OCI-M2 (cell line): ENCODE data around the gene SEC14L6.
"Not testable (repeated sequence)": the region's sequence is repeated elsewhere in the genome, so short reads cannot be mapped to it uniquely, and the experiment has no call there.

Experiments
- DNase-seq: peaks from one replicate; lab custom pipeline; 2025; ENCODE audit not compliant: unreplicated experiment; lab: John Stamatoyannopoulos, UW

Gene SEC14L6

DNA sequence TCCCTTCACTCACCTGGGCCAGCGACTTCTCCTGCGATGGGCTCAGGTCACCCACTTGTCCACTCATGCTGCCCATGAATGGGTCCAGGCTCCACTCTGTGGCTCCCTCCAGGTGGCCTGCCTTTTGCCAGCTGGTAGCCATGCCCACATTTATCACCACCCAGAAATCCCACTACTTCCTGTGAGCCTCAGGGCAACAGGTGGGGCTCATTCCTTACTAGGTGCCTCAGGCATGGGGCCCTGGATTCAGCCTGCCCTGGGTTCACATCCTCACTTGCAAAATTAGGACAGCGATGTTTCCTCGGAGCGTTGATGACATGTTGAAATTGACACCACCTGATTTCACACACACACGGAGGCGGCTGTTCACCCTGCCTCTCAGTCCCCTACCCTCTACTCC is at the start of gene SEC14L6:
Gene SEC14L6, minus strand, starts transcription at position 126 of the 400 bp plus-strand sequence. Its CDS starts 59 bp downstream, at position 67.
- DNase-seq: no peak

DNA sequence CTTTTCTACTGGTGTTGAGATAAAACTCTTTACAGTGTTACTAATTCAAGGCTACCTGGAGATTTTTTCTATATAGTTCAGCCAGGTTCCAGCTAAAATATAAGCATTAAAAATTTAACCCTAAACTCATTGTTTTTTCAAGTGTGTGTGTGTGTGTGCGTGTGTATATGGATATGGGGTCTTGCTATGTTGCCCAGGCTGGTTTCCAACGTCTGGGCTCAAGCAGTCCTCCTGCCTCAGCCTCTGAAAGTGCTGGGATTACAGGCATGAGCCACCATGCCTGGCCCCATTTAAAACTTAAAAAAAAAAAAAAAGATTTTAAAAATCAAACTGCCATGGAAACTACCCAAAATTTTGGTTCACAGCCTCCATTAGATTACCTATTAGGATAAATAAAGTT is 49.7 kb upstream of the SEC14L6 start:
- no peak for DNase-seq

DNA sequence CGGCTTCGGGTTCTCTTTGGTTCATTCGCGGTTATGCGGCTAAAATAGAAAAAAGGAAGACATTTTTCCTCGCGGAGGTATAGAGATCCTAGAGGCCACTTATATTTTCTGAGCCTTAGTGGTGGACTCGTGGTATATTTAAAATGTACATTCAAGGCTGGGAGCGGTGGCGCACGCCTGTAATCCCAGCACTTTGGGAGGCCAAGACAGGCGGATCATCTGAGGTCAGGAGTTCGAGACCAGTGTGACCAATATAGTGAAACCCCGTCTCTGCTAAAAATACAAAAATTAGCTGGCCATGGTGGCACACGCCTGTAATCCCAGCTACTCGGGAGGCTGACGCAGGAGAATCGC is 45.8 kb upstream of the SEC14L6 start:
- DNase-seq: not testable (repeated sequence)

DNA sequence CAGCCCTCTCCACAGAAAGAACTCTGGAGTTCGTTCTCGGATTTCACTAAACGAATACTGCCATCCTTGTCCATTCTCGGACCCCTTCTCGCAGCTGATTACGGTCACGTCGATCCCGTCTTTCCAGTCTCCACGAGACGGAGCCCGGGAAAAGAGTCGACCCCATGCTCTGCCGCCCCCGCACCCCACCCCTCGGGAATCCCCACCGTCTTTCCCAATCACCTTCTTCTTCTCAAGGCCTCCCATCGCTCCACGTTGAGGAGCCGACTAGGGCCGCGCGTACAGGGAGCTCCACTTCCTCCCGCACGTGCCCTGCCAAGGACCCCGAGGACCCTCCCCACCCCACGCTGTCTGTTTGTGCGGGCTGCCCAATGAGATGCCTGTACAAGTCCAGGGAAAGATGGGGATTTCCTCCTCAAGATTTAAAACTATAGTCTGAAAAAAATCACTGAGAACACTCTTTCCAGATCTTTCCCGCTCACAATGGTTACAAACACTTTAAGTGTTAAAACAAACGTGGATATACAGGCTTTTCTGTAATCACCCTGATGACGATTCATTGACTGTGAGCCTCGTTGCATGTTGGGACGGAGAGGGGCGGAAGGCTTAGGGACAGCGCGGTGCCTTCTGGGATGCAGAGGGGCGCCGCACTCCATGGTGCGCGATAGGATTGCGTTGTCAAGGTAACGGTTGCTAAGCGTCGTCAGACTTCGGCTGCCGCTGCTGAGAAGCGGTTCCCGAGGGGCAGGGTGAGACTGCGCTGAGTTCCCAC is 45.2 kb upstream of the SEC14L6 start, which contains the start of gene PES1:
Gene PES1, minus strand, starts transcription at position 323 of the 772 bp plus-strand sequence. Its CDS starts 77 bp downstream, at position 246.
- DNase-seq: peak; percentile 90

DNA sequence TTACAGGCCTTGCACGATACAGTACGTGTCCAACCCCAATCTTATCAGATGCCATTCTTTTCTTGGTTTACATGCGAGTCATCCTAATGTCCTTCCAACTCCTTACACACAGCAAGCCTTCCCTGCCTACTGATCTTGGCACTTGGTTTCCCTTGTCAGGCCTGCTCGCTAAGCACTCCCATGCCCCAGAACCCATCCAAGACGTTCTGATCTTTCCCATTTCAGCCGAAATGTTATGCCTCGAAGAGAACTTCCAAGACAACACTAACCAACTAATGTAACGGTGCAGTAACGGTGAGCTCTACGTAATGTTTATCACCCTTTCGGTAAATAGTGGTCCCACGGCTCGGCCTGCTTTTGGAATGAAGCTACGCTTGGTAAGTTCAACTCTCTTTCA is 44.6 kb upstream of the SEC14L6 start:
- no peak for DNase-seq

DNA sequence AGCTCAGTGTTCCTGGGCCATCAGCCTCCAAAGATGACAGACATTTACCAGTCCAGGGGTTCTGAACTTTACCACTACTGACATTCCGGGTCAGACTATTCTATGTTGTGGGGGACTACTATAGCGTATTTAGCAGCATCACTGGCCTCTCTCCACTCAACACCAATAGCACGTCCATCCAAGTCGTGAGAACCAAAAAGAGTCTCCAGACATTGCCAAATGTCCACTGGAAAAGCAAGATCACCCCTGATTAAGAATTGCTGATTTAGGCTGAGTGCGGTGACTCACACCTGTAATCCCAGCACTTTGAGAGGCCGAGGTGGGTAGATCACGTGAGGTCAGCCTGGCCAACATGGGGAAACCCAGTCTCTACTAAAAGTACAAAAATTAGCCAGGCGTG is 39.9 kb upstream of the SEC14L6 start:
- DNase-seq: no peak

DNA sequence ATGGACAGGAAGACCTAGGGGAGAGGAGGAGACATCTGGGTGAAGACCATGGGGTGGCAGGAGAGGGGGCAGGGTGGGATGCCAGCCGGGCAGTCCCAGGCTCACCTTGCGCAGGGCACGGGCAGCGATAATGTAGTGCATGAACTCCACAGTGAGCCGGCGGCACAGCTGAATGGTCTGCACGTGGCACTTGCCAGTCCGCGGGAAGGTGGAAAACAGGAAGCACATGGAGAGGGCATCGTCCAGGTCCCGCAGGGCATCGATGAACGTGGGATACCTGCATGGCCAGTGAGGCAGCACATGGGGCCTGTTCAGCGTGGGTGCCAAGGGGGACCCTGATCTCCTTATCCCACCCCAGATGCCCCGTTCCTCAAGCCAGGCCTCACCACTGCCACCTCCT is 37.9 kb upstream of the SEC14L6 start:
- DNase-seq: no peak

DNA sequence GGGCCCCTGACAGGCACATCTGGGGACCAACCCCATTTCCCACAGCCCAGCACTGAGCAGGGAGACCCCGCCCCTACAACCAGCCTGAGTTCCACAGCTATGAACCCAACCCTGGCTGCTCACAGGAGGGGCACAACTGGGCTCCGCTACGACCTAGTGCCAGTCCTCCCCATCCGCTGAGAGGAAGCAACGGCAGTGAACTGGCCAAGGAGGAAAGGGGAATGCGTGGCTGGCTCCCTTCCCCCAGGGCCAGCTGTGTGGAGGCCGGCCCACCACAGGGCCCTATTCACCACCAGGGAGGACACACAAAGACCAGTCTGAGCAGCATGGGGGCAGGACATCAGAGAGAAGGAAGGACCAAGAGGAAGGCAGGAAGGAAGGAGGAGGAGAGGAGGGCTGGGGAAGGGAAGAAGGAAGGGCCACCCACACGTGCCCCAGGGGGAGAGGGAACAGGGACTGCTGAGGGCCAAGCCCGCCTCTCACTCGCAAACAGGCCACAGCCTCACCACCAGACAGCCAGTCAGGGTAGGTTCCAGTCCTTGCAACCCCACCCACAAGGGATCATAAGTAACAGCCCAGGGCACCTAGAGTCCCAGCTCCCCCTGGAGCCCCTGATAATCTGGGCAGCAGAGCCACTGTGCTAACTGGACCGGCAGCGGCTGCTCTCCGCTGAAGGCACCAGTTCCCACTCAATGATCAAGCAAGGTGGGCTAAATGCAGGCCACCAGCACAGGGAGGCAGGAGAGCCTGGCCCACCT is 36.4 kb upstream of the SEC14L6 start:
- no peak for DNase-seq

DNA sequence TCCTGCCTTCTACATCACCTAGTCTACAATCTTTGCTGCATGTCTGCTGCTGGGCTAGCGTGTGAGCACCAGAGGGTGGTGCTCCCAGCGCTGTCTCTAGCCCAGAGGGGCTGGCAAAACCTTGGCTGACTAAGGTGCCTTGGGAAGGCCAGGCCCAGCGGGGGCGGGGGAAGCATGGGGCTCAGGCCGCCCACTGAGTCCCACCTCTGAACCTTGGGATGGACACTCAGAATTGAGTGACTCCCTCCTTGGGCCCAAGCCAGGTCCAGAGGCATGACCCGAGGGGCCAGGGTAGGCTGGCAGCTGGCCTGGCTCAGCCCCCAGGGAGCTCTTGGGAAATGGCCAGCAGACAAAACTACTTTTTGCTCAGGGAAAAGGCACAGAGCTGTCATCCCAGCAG is 35.5 kb upstream of the SEC14L6 start:
- DNase-seq: no peak

DNA sequence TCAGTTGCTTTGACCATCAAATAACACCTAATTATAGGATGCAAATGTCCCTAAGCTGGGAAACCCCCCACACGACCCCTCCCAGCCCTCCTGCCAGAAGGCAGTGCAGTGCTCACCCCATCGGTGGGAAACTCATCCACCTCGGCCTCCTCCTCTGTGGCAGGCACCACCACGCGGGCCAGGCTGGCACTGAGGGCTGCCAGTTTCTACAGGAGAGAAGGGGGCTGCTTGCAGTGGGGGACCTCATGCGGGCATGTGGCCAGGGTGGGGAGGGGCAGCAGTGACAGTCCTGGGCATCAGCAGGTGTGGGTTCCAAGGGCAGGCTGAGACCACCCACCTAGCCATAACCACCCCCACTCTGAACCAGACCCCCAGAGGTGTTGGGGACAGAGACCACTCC is 34.4 kb upstream of the SEC14L6 start:
- no peak for DNase-seq

DNA sequence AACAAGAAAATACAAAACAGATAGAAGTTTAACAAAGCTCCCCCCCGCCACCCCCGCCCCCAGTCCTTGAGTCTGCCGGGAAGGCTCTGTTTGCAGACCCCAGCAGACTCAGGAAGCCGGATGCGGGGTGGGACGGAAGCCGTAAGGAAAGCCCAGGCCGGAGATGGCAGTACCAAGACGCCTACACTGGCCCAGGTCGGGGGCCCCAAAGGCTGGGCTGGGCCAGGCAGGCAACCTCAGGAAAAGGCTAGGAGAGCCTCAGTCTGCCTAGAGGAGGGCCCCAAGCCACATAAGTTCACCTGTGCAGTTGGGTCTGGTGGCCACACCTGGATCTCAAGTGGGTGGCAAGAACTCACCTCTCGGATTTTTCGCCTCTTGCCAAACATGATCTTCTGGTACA is 31.9 kb upstream of the SEC14L6 start:
- DNase-seq: no peak

DNA sequence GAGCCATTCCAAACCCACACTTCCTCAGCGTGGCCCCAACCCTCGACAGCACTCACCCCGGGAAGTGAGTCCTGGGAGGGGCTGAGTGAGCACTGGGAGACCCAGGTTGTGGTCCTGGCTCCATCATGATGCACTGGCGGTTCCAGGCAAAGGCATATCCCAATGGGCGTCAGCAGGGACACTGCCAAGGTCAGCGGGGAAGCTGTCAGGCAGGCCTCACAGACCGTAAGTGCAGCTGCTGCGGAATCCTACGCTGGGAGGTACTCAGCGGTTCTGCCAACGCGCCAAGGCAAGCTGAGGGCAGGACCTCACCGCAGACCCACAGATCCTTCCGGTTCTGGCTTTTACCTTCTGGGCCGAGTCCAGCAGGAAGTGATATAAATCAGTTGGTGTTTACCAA is 29.3 kb upstream of the SEC14L6 start:
- no peak for DNase-seq

DNA sequence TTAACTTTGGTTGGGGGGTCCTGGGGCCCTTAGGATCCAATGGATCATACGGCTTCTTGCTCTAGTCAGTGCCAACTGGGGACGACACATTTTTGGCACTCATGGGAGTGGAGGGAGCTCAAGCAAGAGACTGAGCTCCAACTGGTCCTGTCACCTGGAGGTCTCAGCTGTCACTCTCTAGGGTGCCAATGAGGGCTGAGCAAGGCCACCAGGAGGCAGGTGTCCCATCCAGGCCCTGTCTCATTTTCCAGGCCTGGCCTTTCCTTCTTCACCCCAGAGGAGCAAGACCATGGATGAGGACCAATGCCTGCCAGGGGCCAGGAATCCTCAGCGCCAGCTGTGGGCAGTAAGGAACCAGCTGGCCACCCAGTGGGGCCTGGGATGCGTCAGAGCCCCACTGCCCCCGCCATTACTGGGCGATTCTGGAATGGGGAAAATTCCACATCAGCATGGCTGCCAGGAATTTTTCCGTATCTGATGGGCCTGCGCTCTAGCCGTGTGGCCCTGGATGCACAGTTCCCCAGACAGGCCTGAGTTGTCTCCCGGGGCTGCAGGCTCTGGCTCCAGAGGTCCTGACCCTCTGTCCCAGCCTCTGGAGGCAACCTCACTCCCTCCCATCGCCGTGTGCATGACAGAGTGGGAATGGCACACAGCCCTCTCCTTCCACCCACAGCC is 28.6 kb upstream of the SEC14L6 start:
- DNase-seq: no peak

DNA sequence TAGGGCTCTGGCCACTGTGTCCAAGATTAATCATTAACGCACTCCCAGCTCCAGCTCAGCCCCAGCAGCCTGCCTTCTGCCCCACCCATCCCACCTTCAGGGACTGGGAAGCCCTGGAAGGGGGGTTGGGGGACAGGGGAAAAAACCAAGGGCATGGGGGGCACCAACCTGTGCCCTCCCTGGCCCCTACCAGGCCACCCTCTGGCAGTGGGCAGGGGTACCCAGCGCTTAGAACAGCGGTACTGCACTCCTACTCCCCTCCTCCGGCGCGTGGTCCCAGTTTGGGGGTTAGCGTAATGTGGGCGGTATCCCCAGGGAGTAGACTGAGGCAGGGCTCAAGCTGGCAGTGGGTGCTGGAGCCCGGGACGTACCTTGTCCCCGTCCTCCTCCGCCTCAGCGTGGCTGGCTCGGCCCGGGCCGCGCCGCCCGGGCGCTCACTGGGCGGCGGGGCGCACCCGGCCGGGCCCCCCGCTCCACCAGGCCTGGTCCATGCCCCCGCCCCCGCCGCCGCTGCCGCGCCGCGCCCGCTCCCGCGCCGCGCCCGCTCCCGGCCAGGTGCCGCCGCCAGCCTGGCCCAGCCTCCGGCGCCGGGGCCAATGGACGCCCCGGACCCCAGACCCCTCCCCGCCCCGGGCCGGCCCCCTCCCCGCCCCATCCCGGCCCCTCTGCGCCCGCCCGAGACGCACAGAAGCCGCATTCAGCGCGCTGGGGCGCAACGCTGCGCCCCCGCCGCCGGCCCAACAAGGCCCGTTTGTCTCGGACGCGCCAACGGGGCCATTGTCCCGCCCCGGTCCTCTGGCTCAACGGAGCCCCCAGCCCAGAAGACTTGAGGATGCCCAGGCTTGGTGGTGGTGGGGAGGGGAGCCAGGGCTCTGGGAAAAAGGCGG is 27.8 kb upstream of the SEC14L6 start, which contains the start of gene GAL3ST1:
Gene GAL3ST1, minus strand, starts transcription at position 571 of the 887 bp plus-strand sequence. CDS start 17,273 bp downstream, outside the sequence.
- no peak for DNase-seq

DNA sequence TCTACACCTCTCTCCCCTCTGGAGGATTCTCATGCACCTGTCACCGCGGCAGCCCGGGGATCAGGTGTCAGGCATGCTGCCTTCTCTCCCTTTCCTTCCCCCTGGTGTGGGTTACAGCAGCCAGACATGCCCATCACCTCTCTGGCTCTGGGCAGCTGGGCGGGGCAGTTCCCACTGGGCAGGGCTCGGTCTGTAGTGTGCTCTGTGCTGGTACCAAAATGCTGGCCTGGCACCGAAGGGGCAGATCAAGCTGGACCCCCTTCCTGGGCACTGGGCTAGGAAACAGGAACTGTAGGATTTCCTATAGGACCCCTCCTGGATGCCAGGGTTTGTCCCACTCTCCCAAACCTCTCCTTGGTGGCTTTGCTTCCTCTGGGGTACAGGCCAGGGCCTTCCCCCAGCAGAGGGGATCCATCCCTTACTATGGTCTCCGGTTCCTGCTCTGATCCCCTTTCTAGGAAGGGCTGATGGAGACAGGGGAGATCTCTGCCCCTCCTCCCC is 27.1 kb upstream of the SEC14L6 start:
- DNase-seq: no peak

DNA sequence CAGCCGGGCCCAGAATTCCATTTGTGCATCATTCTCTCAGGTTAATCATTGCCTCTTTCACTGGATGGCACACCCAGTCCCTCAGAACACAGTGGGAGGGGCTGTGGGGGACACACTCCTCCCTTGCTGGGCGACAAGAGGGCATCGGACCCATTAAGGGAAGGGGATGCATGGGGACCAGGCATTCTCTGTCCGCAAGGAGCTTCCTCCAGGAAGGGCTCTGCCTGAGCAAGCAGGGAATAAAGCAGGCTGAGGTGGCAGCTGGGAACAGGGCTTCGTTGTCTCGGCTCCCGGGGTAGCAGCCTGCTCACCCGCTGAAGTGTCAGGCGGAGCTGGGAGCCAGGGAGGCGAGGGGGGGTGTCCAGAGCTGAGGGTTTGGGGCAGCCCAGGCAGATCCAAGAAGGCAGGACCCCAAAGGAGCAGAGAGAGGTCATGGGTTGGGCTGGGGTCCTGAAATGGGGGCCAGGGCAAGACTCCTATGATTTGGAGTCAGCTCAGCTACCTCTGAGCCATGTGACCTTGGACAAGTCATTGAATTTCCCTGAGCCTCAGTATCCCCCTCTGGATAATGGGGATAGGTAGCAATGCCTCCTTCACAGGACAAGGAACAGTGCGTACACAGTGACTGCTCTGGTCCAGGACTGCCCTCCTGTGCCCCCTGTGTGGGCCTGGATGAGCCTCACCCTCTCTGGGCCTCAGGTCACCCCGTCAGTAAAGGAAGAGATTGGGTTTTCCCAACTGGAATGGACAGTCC is 26.5 kb upstream of the SEC14L6 start:
- no peak for DNase-seq

DNA sequence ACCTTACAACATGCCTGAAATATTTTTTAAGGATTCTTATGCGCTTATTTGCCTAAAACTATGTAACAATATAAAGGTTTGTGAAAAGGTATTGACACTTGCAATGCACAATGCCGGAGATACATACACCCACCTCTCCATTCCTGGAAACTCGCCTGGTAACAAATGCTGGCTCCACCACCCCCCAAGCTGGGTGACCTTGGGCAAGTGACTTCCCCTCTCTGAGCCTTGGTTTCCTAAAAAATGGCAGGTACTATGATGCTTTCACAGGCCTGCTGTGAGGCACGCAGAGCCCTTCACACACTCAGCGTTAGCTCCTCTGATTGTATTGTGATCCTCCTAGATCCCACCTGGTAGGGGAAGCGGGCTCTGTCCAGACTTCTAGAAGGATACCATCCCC is 25.7 kb upstream of the SEC14L6 start:
- no peak for DNase-seq

DNA sequence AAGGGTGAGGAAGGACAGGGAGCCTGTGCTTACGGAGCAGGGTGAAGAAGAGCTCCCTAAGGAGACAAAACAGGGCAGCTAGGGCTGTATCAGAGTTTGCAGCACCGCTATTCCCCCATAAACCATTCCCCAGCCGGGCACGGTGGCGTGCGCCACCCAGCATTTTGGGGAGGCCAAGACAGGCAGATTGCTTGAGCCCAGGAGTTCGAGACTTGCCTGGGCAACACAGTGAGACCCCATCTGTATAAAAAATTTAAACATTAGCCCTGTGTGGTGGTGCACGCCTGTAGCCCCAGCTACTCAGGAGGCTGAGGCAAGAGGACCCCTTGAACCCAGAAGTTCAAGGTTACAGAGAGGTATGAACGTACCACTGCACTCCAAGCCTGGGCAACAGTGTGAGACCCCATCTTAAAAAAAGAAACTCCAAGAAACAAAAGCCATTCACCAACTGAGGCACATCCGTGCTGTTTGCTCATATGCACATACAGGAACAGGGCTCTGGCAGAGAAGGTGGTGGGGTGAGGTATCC is 23.2 kb upstream of the SEC14L6 start:
- no peak for DNase-seq

DNA sequence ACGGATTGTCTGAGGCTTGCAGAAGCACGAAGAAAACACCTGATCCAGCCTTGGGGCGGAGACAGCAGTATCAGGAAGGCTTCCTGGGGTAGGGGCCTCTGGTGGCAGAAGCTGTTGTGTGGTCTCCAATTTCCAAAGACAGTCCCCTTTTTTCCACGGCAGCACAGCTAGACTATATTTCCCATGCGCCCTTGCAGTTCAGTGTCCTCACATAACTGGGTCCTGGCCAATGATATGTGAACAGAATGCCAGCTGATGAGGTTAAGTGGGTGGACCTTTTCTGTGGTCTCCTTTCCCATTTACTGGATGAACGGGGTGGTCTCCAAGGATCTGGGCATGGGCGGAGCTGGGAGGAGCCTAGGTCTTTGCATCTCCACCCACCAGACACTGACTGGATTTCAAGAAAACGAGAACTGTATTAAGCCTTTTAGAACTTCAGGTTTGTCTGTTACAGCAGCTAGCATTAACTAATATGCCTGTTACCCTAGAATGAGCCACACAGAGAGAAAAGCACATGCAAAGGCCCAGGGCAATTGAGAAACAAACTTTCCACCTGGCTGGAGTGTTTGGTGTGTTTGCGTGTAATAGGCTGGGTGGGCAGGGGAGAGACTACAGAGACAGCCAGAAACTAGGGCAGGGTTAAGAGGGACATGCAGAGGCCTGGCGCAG is 21.7 kb upstream of the SEC14L6 start:
- no peak for DNase-seq
